HepG2 (cell line): Measurements from ENCODE around the gene SLC5A5. TPM values are rescaled to one million over a fixed set of nuclear protein-coding genes. Genes with fewer than 3 reads are reported as not detected.

Source experiments
- ATAC-seq: fragments of 200-7000 bp; cut with Tn5 transposase; 3 replicates; pipeline ENCODE4 v1.9.1; 2020; ENCODE audit warnings: mild to moderate bottlenecking, moderate library complexity
- BruUV-seq: library from RNA; stranded (reverse); fragments of 400-500 nt; replicated peaks from 2 replicates; lab custom pipeline; 2021; lab: Mats Ljungman, UMichigan
- CTCF ChIA-PET: fragments of 300-600 bp; formaldehyde crosslinking; extraction: SDS; loops from one replicate; lab custom pipeline; 2021; ENCODE audit warnings: low total read pairs, inconsistent platforms, low intra/inter-chr PET ratio; lab: Yijun Ruan, JAX
- POLR2A ChIA-PET: fragments of 350-600 bp; sonication (Branson Sonifier 250); formaldehyde crosslinking; loops from one replicate; lab custom pipeline; 2020; ENCODE audit warnings: antibody characterized with exemption, inconsistent platforms; lab: Yijun Ruan, JAX
- DNase-seq: peaks from one replicate; pipeline ENCODE4 v3.0.0-alpha.2; 2015; ENCODE audit warnings: low spot score
- FAIRE-seq: peaks from 3 replicates; lab custom pipeline; 2011; peaks lifted over from hg19 to GRCh38; lab: Jason Lieb, UNC
- H2AFZ ChIP-seq: one replicate; pipeline ENCODE4 v1.6.1; 2011; ENCODE audit warnings: low read length, inconsistent platforms
- H3K27ac ChIP-seq: fragments of 300-600 bp; 3 replicates; pipeline ENCODE4 v1.8.0; 2011; ENCODE audit warnings: mixed run types, mild to moderate bottlenecking, mixed read lengths, low read length, inconsistent platforms; ENCODE audit not compliant: insufficient read depth; ENCODE audit errors: extremely low read length
- H3K27me3 ChIP-seq, 2 experiments: fragments of 200-600 bp in 1 of 2; 2 replicates in 1 of 2; 3 replicates in 1 of 2; pipeline versions ENCODE4 v1.6.0 to v1.8.0; 2011; ENCODE audit warnings: low read length in 2 of 2, mild to moderate bottlenecking in 2 of 2, moderate library complexity in 2 of 2, inconsistent platforms in 1 of 2; ENCODE audit not compliant: insufficient read depth in 2 of 2, control insufficient read depth in 1 of 2
- H3K36me3 ChIP-seq, 2 experiments: fragments of 200-600 bp in 1 of 2; replicated peaks in 1 of 2; 2 replicates in 1 of 2; 3 replicates in 1 of 2; pipeline versions ENCODE4 v1.5.1 to v1.8.0; 2011; ENCODE audit warnings: low read length in 2 of 2, inconsistent platforms in 1 of 2; ENCODE audit not compliant: insufficient read depth in 2 of 2, control insufficient read depth in 1 of 2
- H3K4me1 ChIP-seq: 2 replicates; pipeline ENCODE4 v1.5.1; 2012; ENCODE audit warnings: low read length, inconsistent platforms; ENCODE audit not compliant: insufficient read depth
- H3K4me2 ChIP-seq: 2 replicates; pipeline ENCODE4 v1.6.0; 2011; ENCODE audit warnings: low read depth, low read length, inconsistent platforms
- H3K4me3 ChIP-seq, 3 experiments: fragments of 200-600 bp in 1 of 3; sonication (generic), shearing (Covaris generic) in 1 of 3; replicated peaks in 1 of 3; 2 replicates each; pipeline ENCODE4 v1.5.1; 2011 to 2016; ENCODE audit warnings: low read length in 3 of 3, inconsistent platforms in 2 of 3, low read depth in 2 of 3, mild to moderate bottlenecking in 2 of 3, control low read depth in 1 of 3, mixed read lengths in 1 of 3; ENCODE audit not compliant: insufficient read depth in 1 of 3
- H3K79me2 ChIP-seq: one replicate; pipeline ENCODE4 v1.6.1; 2011; ENCODE audit warnings: low read length, inconsistent platforms; ENCODE audit not compliant: insufficient read depth
- H3K9ac ChIP-seq: 2 replicates; pipeline ENCODE4 v1.6.0; 2011; ENCODE audit warnings: mild to moderate bottlenecking, low read depth, low read length, inconsistent platforms; ENCODE audit not compliant: insufficient read depth
- H3K9me3 ChIP-seq: 2 replicates; pipeline ENCODE4 v1.5.1; 2012; ENCODE audit warnings: mild to moderate bottlenecking, low read length
- H4K20me1 ChIP-seq: 2 replicates; pipeline ENCODE4 v1.6.0; 2011; ENCODE audit warnings: inconsistent platforms, mild to moderate bottlenecking, low read length, moderate library complexity; ENCODE audit not compliant: insufficient read depth
- HOXA5 ChIP-seq: sonication (generic); formaldehyde crosslinking; IDR thresholded peaks from 2 replicates; pipeline ENCODE4 v1.4.0; 2020; ENCODE audit warnings: missing genetic modification reagents
- KLF6 ChIP-seq: IDR thresholded peaks from 2 replicates; pipeline ENCODE4 v1.8.0; 2016; ENCODE audit warnings: missing biosample characterization, missing genetic modification reagents
- KMT2B ChIP-seq: IDR thresholded peaks from 2 replicates; pipeline ENCODE4 v1.6.1; 2016; ENCODE audit warnings: missing genetic modification reagents, missing compliant biosample characterization
- NR2F6 ChIP-seq, 2 experiments: IDR thresholded peaks; 2 replicates each; pipeline ENCODE4 v1.6.1; 2016; ENCODE audit warnings: antibody characterized with exemption in 1 of 2, mild to moderate bottlenecking in 1 of 2
- PRMT3 ChIP-seq: sonication (generic); formaldehyde crosslinking; IDR thresholded peaks from 2 replicates; pipeline ENCODE4 v1.8.1; 2022; ENCODE audit warnings: low read depth, mild to moderate bottlenecking, moderate library complexity, missing genetic modification reagents, borderline replicate concordance
- ZNF7 ChIP-seq: IDR thresholded peaks from 2 replicates; pipeline ENCODE4 v1.6.1; 2016; ENCODE audit warnings: missing biosample characterization, missing genetic modification reagents
- WGBS: methylation state at CpG from one replicate; pipeline ENCODE4 v1.1.6; 2017; ENCODE audit warnings: low lambda C conversion rate; 5-methylcytosine and 5-hydroxymethylcytosine counted together
- in situ Hi-C: cut with HindIII; loops from 2 replicates; pipeline ENCODE4 v1.10.0; 2017; ENCODE audit warnings: low pct_unique_long_range_greater_than_20kb; ENCODE audit not compliant: extremely low pct_ligation_motif_present
- intact Hi-C: fragments of 100-400 bp; cut with micrococcal nuclease; formaldehyde crosslinking; loops from one replicate; pipeline ENCODE4 v1.10.0; 2022; ENCODE audit not compliant: unreplicated experiment
- polyA plus RNA-seq, 8 experiments: library from polyadenylated mRNA; depleted of rRNA in 3 of 8; stranded (reverse) in 7 of 8; unstranded in 1 of 8; fragments of >200 nt; fragmentation: Illumina TruSeq in 4 of 8; extraction: Trizol in 4 of 8; gene quantifications; 2 replicates each; pipeline versions ENCODE4 v1.2.1 to v1.2.3, GENCODE V29; 2011 to 2016; ENCODE audit warnings: low read depth in 4 of 8, missing spikeins in 1 of 8, mixed read lengths in 1 of 8; ENCODE audit not compliant: insufficient read depth in 1 of 8
- total RNA-seq, 5 experiments: library from RNA; depleted of rRNA; stranded (reverse); fragments of >200 nt; fragmentation: Illumina TruSeq; extraction: Trizol; gene quantifications; 2 replicates each; pipeline ENCODE4 v1.2.3, GENCODE V29; 2016; ENCODE audit warnings: low read depth in 1 of 5
- TF ChIP-seq, protein P1 (sequence below): sonication (generic); formaldehyde crosslinking; IDR thresholded peaks from 2 replicates; pipeline ENCODE4 v1.4.0; 2020; ENCODE audit warnings: missing genetic modification reagents
- TF ChIP-seq, protein P2 (sequence below): sonication (generic); formaldehyde crosslinking; IDR thresholded peaks from 2 replicates; pipeline ENCODE4 v1.8.0; 2022; ENCODE audit warnings: missing genetic modification reagents, low read depth, mild to moderate bottlenecking, borderline replicate concordance
- TF ChIP-seq, protein P3 (sequence below): sonication (generic); formaldehyde crosslinking; IDR thresholded peaks from 2 replicates; pipeline ENCODE4 v1.5.1; 2020; ENCODE audit warnings: missing genetic modification reagents, mild to moderate bottlenecking, borderline replicate concordance
- TF ChIP-seq, protein P4 (sequence below): sonication (generic); formaldehyde crosslinking; IDR thresholded peaks from 2 replicates; pipeline ENCODE4 v1.4.0; 2020; ENCODE audit warnings: missing genetic modification reagents, low read depth, mild to moderate bottlenecking, borderline replicate concordance

The SLC5A5 gene
- total and polyA plus RNA-seq, 2 of the 13 experiments (the other 11 are each of a cell fraction or from before 2014, with no cell fraction given), result not detected

DNA sequence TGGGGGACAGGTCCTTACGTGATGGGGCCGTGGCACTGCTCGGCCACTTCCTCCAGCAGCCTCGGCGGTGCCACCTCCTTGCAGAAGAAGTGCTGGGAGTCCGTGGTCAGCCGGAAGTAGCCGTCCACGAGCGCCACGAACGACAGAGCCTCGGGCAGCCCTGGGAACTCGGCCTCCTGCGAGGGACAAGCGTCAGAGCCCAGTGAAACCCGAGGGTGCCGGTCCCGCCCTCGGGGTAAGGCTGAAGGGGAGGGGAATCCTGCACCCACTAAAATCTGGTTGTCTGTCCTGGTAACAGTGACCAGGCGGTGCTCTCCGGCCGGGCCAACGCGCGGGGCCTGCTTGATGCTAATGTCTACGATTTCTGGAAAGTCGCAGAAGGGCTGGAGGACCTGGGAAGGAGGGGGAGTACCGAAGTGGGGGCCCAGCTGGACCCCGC lies 30.4 kb upstream of the SLC5A5 start:
- no peaks in the 10 kb centered on the region for H4K20me1 ChIP-seq
- no peak overlapping the region for H3K4me2 ChIP-seq
- FAIRE-seq, result no peak
- no peak for DNase-seq
- POLR2A ChIA-PET, result interaction anchor here (1.4 kb wide), 1 partner anchor 18 kb away, joined by 3 read pairs; the partner anchor contains the start of gene RPL18A
- intact Hi-C loops, result no loop called here
- 97% methylated on average over 20 of the region's 30 CpGs for WGBS
- no peaks in the 10 kb centered on the region for H3K79me2 ChIP-seq
- H3K4me1 ChIP-seq, result peaks cover under 1% of the 10 kb centered on the region; the same call in 1 of the 2 replicates
- in situ Hi-C loops, result no loop called here
- CTCF ChIA-PET, result no interaction called here
- no peak overlapping the region for H2AFZ ChIP-seq
- TF ChIP-seq, protein P1, sequence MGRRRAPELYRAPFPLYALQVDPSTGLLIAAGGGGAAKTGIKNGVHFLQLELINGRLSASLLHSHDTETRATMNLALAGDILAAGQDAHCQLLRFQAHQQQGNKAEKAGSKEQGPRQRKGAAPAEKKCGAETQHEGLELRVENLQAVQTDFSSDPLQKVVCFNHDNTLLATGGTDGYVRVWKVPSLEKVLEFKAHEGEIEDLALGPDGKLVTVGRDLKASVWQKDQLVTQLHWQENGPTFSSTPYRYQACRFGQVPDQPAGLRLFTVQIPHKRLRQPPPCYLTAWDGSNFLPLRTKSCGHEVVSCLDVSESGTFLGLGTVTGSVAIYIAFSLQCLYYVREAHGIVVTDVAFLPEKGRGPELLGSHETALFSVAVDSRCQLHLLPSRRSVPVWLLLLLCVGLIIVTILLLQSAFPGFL (CRISPR knock-in tag), result no peak
- TF ChIP-seq, protein P2, sequence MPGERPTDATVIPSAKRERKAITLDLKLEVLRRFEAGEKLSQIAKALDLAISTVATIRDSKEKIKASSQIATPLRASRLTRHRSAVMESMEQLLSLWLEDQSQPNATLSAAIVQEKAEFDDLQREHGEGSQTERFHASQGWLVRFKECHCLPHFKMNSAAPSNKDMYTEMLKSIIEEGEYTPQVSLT (CRISPR knock-in tag), result no peak
- TF ChIP-seq NR2F6 (IDR thresholded peaks at IDR 0.05), result no peak
- TF ChIP-seq NR2F6 (CRISPR knock-in tag; IDR thresholded peaks at IDR 0.05), result no peak
- no peak for TF ChIP-seq ZNF7
- TF ChIP-seq PRMT3 (CRISPR knock-in tag), result no peak
- no peak for TF ChIP-seq KLF6
- TF ChIP-seq, protein P3, sequence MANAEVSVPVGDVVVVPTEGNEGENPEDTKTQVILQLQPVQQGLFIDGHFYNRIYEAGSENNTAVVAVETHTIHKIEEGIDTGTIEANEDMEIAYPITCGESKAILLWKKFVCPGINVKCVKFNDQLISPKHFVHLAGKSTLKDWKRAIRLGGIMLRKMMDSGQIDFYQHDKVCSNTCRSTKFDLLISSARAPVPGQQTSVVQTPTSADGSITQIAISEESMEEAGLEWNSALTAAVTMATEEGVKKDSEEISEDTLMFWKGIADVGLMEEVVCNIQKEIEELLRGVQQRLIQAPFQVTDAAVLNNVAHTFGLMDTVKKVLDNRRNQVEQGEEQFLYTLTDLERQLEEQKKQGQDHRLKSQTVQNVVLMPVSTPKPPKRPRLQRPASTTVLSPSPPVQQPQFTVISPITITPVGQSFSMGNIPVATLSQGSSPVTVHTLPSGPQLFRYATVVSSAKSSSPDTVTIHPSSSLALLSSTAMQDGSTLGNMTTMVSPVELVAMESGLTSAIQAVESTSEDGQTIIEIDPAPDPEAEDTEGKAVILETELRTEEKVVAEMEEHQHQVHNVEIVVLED, result no peak
- TF ChIP-seq, protein P4, sequence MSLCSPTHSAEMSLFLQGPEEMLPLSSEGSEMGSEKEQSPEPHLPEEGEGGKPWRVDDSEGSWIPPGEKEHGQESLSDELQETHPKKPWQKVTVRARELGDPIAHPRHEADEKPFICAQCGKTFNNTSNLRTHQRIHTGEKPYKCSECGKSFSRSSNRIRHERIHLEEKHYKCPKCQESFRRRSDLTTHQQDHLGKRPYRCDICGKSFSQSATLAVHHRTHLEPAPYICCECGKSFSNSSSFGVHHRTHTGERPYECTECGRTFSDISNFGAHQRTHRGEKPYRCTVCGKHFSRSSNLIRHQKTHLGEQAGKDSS, result no peak
- TF ChIP-seq KMT2B, result no peak
- TF ChIP-seq HOXA5 (CRISPR knock-in tag), result no peak
- H3K27me3 ChIP-seq, result no peaks in the 10 kb centered on the region; a peak in 1 of 5 replicates
- no TSS peak for BruUV-seq
- H3K36me3 ChIP-seq, result peaks cover 4 to 6% of the 10 kb centered on the region in 2 experiments; a peak in 2 of 5 replicates
- H3K4me3 ChIP-seq, result no peak overlapping the region
- no peak overlapping the region for H3K9ac ChIP-seq
- no peak overlapping the region for H3K27ac ChIP-seq
- no peaks in the 10 kb centered on the region for H3K9me3 ChIP-seq
- ATAC-seq, result no peak
